Iris pigment epithelial cell (primary cell): ENCODE measurements around the gene PCDH1.

Source experiments
- DNase-seq: peaks from one replicate; pipeline ENCODE4 v3.0.0-alpha.2; 2011; ENCODE audit warnings: low read depth

The PCDH1 gene

GRCh38 chr5:141808857-141809256 is 69.4 kb downstream of the PCDH1 start:
- DNase-seq: no peak

DNA sequence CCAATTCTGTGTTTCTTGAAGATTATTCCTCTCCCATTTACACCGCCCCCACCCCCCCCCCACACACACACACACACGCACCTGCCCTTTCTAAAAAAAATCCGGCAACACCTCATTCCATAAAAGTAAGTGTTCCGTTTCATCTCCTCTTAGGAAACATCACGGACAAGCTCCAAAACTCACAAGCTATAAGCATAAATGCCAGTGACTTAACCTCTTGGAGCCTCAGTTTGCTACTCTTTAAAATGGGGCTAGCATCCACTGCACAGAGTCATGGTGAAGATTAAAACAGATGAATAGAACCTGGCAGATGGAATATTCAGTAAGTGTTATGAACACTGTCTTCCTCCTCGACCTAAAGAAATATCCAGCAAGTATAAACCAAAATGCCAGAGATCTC is 70.5 kb downstream of the PCDH1 start:
- no peak for DNase-seq

DNA sequence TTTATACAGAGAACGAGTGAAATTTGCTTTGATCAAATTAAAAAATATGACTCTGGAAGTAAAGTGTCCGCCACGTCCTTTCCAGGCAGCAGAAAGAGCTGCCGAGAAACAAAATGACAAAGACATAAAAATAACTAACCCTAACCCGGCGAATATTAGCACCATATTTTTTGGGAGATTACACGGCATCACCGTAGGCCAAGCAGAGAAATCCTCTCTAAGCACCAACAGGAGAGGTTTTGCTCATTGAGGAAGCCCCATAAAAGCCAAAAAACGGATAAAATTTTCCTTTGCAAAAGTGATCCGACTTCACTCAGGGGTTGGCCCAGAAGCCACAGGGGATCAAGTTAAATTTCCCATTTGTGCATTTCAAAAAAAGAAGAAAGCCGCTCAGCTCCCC is 70.9 kb downstream of the PCDH1 start:
- no peak for DNase-seq

DNA sequence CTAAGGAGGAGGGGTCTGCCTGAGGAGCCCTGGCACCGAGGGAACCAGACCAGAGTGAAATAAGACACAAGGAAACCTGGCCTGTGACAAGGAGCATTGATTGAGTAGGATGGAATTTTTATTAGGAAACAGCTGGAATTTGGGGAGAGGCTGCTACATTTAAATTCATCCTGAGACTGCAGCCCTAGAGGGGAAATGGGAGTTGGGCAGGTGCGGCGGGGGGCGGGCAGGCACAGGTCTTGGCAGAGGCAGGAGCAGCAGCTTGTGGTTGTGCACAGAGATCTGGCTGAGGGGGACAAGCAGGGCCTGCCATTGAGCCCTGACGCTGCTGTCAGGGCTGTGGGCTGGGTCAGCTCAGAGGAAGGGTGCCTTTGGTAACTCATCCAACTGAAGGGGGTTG is 71.6 kb downstream of the PCDH1 start:
- DNase-seq: no peak

DNA sequence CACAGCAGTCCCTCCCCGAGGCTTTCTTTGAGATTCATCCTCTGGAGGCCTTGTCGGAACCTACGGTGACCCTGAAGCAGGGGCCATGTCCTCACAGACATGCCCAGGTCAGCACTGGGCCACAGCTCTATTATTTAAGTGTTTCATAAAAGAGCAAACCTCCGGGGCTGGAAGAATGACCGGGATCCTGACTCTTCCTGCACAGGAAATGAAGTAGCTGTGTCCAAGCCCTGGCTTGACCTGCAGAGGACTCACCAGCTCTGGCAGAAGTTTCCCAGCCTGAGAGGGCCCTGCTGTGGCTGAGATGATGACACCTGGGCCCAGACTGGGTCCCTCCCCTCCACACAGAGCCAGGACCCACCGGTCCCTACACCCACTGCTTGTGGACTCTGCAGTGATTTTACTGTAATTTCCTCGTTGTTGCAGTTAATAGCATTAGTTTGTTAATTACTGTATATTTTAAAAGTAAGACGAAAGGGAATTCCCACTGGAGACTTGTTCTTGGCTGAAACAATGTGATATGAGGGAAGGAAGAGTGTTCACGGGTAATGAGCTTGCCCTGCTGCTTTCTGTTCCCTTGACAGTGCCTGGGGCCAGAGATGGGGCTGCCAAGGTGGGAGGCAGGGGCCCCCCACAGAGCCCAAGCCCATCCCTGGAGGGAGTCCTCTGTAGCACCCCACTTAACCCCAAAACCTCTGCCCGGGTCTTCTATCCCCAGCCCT is 72.2 kb downstream of the PCDH1 start:
- peak; percentile 5 for DNase-seq

- DNase-seq: no peak
Measured at GRCh38 chr5:141804475-141804874, 73.7 kb downstream of the PCDH1 start.
